ENCODE data around the gene INSR. TPM values are rescaled to one million over a fixed set of nuclear protein-coding genes. Genes with fewer than 3 reads are reported as not detected.

The INSR gene
- total and polyA plus RNA-seq, 2 of the 8 experiments (the other 6 are each of a cell fraction or from before 2014, with no cell fraction given) = 13.1 to 48.7 TPM

GRCh38 chr19:7294558-7295212, 471 bp upstream of the INSR start (continued):
- no peak for TF ChIP-seq BCL11A (IDR thresholded peaks at IDR 0.05; ENCODE audit: low read depth in 2 of 2, low read length in 2 of 2)
- TF ChIP-seq BACH1 (IDR thresholded peaks at IDR 0.05; ENCODE audit: low read length) = peak; percentile 49
- no peak for TF ChIP-seq ZNF274 (IDR thresholded peaks at IDR 0.05; ENCODE audit: borderline replicate concordance, extremely low read depth, low read length)
- TF ChIP-seq TEAD4 (IDR thresholded peaks at IDR 0.05; ENCODE audit: low read depth, low read length) = no peak
- no peak for TF ChIP-seq RXRA (IDR thresholded peaks at IDR 0.05; ENCODE audit: insufficient read depth, low read depth, low read length)
- peak; percentile 39; the same call in 1 of the 2 replicates for TF ChIP-seq PHF8 (conservative IDR thresholded peaks at IDR 0.05; ENCODE audit: low read depth, low read length)
- peak; percentile 27 to 38 (median 31) for TF ChIP-seq CTCF (IDR thresholded peaks at IDR 0.05; ENCODE audit: control extremely low read depth in 1 of 3, insufficient read depth in 1 of 3, low read depth in 1 of 3, low read length in 3 of 3)
- no peak for TF ChIP-seq ATF2 (IDR thresholded peaks at IDR 0.05; ENCODE audit: low read length)

Data from H1 (cell line).